OCI-LY1 (cell line): ENCODE measurements around the gene ADGRV1.

Source experiments
- H2AFZ ChIP-seq: fragments of 200-600 bp; sonication (generic), shearing (Covaris generic); 2 replicates; pipeline ENCODE4 v1.6.0; 2014; ENCODE audit warnings: antibody characterized with exemption, mild to moderate bottlenecking, low read length
- H3F3A ChIP-seq: fragments of 200-600 bp; sonication (generic), shearing (Covaris generic); 2 replicates; pipeline ENCODE4 v1.6.0; 2014; ENCODE audit warnings: mild to moderate bottlenecking, antibody characterized with exemption, low read length, moderate library complexity; ENCODE audit not compliant: insufficient read depth
- H3K27ac ChIP-seq: fragments of 200-600 bp; sonication (generic); 2 replicates; pipeline ENCODE4 v1.5.1; 2014; ENCODE audit warnings: low read length, mixed run types, mild to moderate bottlenecking, low read depth; ENCODE audit not compliant: poor library complexity, severe bottlenecking
- H3K27me3 ChIP-seq: fragments of 200-600 bp; sonication (generic); 2 replicates; pipeline ENCODE4 v1.6.0; 2014; ENCODE audit warnings: antibody characterized with exemption, mild to moderate bottlenecking, low read length, moderate library complexity; ENCODE audit not compliant: insufficient read depth
- H3K36me3 ChIP-seq: fragments of 200-600 bp; sonication (generic); 2 replicates; pipeline ENCODE4 v1.6.1; 2014; ENCODE audit warnings: mild to moderate bottlenecking, antibody characterized with exemption, low read length, moderate library complexity, mixed read lengths; ENCODE audit not compliant: insufficient read depth
- H3K4me1 ChIP-seq: fragments of 200-600 bp; sonication (generic); 2 replicates; pipeline ENCODE4 v1.5.1; 2014; ENCODE audit warnings: mild to moderate bottlenecking, low read length, moderate library complexity; ENCODE audit not compliant: insufficient read depth, severe bottlenecking
- H3K4me2 ChIP-seq: fragments of 200-600 bp; sonication (generic), shearing (Covaris generic); 2 replicates; pipeline ENCODE4 v1.6.1; 2014; ENCODE audit warnings: low read length
- H3K4me3 ChIP-seq: fragments of 200-600 bp; sonication (generic); 2 replicates; pipeline ENCODE4 v1.5.1; 2014; ENCODE audit warnings: low read length, low read depth, mild to moderate bottlenecking, mixed read lengths; ENCODE audit not compliant: poor library complexity, severe bottlenecking
- H3K79me2 ChIP-seq: fragments of 200-600 bp; shearing (Covaris generic); 2 replicates; pipeline ENCODE4 v1.6.1; 2016; ENCODE audit warnings: mixed run types, low read length, mixed read lengths; ENCODE audit not compliant: insufficient read depth
- H3K9ac ChIP-seq: fragments of 200-600 bp; sonication (generic), shearing (Covaris generic); 2 replicates; pipeline ENCODE4 v1.6.1; 2014; ENCODE audit warnings: mild to moderate bottlenecking, low read length, mixed read lengths
- H3K9me2 ChIP-seq: fragments of 200-600 bp; sonication (generic), shearing (Covaris generic); 2 replicates; pipeline ENCODE4 v1.6.1; 2014; ENCODE audit warnings: low read depth, mild to moderate bottlenecking, low read length, mixed read lengths
- H3K9me3 ChIP-seq: fragments of 200-600 bp; shearing (Covaris generic); 2 replicates; pipeline ENCODE4 v1.6.1; 2014; ENCODE audit warnings: low read length, mixed read lengths
- H4K20me1 ChIP-seq: fragments of 200-600 bp; sonication (generic), shearing (Covaris generic); 2 replicates; pipeline ENCODE4 v1.6.0; 2016; ENCODE audit warnings: mild to moderate bottlenecking, low read length; ENCODE audit not compliant: insufficient read depth
- EZH2 ChIP-seq: fragments of 200-600 bp; sonication (generic), shearing (Covaris generic); IDR thresholded peaks from 2 replicates; pipeline ENCODE4 v1.8.0; 2017; ENCODE audit warnings: borderline replicate concordance, mixed run types, mild to moderate bottlenecking, antibody characterized with exemption, low read length, moderate library complexity, mixed read lengths
- TF ChIP-seq, protein P1 (sequence below): fragments of 200-600 bp; sonication (generic), shearing (Covaris generic); IDR thresholded peaks from 2 replicates; pipeline ENCODE4 v1.5.1; 2017; ENCODE audit warnings: mild to moderate bottlenecking, antibody characterized with exemption, low read length, moderate library complexity, mixed read lengths

The ADGRV1 gene

DNA sequence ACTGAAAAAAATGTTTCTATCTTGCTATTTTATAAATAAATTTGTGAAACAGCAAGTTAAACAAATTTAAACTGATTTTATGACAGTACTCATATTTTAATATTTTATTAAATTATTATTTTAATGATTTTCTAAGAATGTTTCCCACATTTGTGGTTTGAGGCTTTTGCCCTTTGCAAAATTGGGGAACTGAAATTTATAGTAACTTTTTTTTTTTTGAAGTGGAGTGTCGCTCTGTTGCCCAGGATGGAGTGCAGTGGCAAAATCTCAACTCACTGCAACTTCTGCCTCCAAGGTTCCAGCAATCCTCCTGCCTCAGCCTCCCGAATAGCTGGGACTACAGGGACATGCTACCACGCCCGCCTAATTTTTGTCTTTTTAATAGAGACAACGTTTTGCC, 7.2 kb upstream of the ADGRV1 start:
- Histone ChIP-seq H3K27me3 (no peaks in the 10 kb centered on the region), H3K9me2 (no peaks in the 10 kb centered on the region), H3K4me2 (no peak overlapping the region), H3K79me2 (no peaks in the 10 kb centered on the region), H3K9ac (no peak overlapping the region), H4K20me1 (no peaks in the 10 kb centered on the region), H3K36me3 (no peaks in the 10 kb centered on the region), H3F3A (no peaks in the 10 kb centered on the region), H3K27ac (no peak overlapping the region), H3K9me3 (no peaks in the 10 kb centered on the region), H3K4me1 (no peaks in the 10 kb centered on the region), H2AFZ (no peak overlapping the region), H3K4me3 (no peak overlapping the region)
- TF ChIP-seq, protein P1, sequence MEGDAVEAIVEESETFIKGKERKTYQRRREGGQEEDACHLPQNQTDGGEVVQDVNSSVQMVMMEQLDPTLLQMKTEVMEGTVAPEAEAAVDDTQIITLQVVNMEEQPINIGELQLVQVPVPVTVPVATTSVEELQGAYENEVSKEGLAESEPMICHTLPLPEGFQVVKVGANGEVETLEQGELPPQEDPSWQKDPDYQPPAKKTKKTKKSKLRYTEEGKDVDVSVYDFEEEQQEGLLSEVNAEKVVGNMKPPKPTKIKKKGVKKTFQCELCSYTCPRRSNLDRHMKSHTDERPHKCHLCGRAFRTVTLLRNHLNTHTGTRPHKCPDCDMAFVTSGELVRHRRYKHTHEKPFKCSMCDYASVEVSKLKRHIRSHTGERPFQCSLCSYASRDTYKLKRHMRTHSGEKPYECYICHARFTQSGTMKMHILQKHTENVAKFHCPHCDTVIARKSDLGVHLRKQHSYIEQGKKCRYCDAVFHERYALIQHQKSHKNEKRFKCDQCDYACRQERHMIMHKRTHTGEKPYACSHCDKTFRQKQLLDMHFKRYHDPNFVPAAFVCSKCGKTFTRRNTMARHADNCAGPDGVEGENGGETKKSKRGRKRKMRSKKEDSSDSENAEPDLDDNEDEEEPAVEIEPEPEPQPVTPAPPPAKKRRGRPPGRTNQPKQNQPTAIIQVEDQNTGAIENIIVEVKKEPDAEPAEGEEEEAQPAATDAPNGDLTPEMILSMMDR, result no peak
- no peak for TF ChIP-seq EZH2

DNA sequence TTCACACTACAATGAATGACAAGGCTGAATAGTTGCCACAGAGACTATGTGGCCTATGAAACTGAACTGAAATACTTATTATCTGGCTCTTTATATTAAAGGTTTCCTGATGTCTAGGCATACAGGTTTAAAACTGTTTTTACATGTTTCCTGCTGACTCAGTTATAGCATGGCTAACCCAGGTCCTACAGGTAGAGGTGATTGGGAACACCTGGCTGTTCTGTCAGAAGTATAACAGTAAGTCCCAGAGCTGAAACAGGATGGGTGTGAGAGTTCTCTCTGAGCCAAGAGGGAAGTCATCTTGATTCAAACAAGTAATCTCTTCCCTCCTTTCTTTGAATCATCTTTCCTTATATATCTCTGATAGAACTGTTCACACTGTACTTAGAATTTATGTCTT, 4.9 kb upstream of the ADGRV1 start:
- Histone ChIP-seq H3K36me3 (no peaks in the 10 kb centered on the region), H3K27me3 (peaks cover 5% of the 10 kb centered on the region; the same call in 1 of the 2 replicates), H3K4me3 (no peak overlapping the region), H3K79me2 (no peaks in the 10 kb centered on the region), H3K27ac (no peak overlapping the region), H3K4me2 (no peak overlapping the region), H3K9me3 (no peaks in the 10 kb centered on the region), H2AFZ (no peak overlapping the region), H3F3A (no peaks in the 10 kb centered on the region), H3K9me2 (no peaks in the 10 kb centered on the region), H3K9ac (no peak overlapping the region), H3K4me1 (no peaks in the 10 kb centered on the region), H4K20me1 (no peaks in the 10 kb centered on the region)
- no peak for TF ChIP-seq EZH2
- TF ChIP-seq, protein P1, result no peak

DNA sequence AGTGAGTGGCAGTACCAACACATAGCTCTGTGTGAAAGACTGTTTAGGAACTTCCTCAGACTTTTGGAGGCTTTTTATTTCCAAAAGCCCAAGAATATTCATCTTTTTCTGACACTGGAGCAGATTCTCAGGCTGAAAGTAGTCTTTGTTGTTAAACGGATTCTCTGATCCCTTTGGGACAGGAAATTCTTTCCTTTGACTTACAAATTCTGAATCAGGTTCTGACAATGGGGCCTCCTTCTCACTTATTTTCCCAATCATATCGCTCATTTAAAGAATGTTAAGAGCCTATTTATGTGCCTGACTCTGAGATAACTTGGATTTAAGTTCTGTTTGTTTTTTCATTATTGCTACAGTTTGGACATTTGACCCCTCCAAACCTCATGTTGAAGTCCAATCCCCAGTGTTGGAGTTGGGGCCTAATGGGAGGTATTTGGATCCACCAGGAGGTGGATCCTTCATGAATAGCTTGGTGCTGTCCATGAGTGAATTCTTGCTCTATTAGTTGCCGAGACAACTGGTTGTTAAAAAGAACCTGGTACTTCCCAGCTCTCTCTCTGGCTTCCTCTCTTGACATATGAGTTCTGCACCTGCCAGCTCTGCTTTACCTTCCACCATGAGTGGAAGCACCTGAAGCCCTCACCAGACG, 4.1 kb upstream of the ADGRV1 start:
- Histone ChIP-seq H3K9me2 (no peaks in the 10 kb centered on the region), H3K9me3 (no peaks in the 10 kb centered on the region), H3K4me3 (no peak overlapping the region), H3K27me3 (peaks cover 5% of the 10 kb centered on the region; the same call in 1 of the 2 replicates), H3K79me2 (no peaks in the 10 kb centered on the region), H3K36me3 (no peaks in the 10 kb centered on the region), H4K20me1 (no peaks in the 10 kb centered on the region), H3K4me1 (no peaks in the 10 kb centered on the region), H3K9ac (no peak overlapping the region), H3K27ac (no peak overlapping the region), H3F3A (no peaks in the 10 kb centered on the region), H3K4me2 (no peak overlapping the region), H2AFZ (no peak overlapping the region)
- TF ChIP-seq, protein P1, result no peak
- TF ChIP-seq EZH2, result no peak
